HG03139 (cell line): ENCODE results near the gene TPD52L1.

Experiments
- ATAC-seq: cut with Tn5 transposase; IDR thresholded peaks from one replicate; pipeline ENCODE4 v1.9.1; 2021; ENCODE audit not compliant: unreplicated experiment

The TPD52L1 gene

DNA sequence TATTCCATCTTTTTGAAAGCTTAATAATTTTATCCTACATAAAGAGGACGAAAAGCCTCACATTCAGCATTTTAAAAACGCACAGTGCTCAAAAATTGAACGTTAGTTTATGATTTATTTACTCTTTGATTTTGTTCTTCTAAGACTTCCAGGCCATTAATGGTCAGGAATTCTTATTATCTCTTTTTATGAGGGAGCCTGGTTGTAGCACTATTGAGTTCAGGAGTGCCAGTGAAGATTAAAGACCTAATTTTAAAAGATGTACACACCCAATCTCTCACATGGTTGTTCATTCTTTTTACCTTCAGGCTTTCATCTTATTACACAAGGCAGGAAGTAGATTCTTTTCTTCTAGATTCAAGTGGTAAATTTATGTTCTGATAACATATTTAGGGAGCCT lies 79.6 kb downstream of the TPD52L1 start:
- no peak for ATAC-seq

DNA sequence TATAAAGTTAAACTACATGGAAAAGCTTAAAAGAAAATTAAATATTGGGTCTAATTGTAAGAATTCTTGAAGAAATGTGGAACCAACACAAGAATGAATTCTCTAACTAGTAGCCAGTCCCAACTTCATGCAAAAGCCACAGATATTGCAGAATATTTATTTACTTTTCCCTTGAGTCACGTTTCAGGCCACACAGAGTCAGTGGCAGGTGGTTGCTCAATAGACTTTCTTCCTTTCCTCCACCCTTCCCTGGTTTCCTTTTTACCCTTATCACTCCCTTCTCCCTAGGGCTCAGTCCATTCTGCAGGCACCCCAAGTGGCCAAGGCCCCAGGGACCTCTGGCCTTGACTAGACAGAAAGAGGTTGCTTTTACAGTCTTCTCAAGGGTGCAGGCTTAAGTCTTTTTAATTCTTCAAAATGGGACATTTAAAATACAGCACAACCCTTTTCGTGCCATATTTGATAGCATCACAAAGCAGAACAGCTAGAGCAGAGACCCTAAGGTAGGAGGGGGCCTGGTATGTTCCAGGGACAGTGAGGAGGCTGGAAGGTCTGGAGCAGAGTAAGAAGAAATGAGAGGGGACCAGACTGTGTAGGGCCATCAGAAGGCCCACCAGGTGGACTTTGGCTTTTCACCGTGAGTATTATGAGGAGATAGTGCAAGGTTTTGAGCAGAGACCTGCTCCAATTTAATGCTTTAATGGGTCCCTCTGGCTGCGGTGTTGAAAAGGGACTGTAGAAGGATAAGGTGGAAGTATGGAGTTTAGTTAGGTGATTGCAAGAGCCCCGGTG lies 83.2 kb downstream of the TPD52L1 start:
- ATAC-seq, result no peak

DNA sequence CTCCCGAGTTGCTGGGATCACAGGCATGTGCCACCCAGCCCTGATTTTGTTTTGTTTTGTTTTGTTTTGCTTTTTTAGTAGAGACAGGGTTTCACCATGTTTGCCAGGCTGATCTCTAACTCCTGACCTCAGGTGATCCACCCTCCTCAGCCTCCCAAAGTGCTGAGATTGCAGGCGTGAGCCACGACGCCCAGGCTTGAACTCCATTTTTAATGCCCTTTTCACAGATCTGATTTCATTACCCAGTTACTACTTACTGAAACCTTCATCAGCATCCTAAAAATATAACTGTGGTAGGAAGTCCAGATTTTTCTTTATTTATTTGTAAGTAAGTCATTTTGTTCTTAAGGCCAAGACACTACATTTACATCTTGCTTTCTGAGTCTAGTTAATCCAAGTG lies 84.2 kb downstream of the TPD52L1 start:
- no peak for ATAC-seq

DNA sequence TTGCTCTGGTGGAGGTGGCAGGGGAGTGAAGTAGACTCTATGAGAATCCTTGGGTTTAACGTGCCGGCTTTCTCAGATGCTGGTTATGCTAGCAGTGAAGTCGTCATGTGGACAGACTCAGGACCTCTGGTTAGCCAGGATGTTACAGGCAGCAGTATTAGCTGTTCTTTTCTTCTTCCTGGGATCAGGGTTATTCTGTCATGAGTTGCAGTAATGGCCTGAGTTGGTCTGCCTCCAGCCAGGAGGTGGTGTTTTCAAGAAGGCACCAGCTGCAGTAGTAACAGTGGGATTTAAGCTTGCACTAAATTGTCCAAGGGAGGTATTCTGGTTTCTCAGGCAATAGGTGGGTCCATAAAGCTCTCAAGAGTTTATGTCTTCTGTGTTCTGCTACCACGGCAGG lies 91.5 kb downstream of the TPD52L1 start:
- no peak for ATAC-seq

DNA sequence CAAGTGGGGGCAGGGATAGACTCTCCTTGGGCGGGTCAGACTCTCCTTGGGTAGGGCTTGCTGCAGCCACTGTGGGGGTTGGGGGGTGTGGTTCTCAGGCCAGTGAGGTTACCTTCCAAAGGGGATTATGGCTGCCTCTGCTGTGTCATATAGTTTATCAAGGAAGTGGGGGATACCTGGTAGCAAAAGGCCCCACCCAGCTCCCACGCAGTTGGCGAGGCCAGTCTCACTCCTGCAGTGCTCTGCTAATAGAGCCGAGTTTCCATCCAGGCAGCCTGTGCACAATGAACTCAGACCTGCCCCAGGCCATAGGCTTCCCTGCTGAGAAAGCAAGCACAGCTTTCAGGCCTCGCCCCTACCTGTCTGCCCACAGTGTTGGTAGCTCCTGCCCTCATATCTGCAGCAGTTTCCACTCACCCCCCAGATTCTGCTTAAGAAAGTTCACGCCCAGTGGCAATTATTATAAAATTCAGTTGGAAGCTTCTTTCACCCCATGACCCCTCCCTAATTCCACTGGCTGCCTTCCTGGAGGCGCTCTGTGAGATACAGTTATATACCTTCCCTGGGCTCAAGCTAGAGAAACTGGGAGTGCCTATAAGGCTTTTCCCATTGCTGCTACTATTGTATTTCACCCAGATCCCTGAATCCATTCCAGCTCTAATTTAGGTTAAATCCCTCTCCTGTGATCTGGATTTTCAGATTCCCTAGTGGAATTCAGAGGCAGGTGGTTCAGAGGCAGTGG lies 92.1 kb downstream of the TPD52L1 start:
- no peak for ATAC-seq

DNA sequence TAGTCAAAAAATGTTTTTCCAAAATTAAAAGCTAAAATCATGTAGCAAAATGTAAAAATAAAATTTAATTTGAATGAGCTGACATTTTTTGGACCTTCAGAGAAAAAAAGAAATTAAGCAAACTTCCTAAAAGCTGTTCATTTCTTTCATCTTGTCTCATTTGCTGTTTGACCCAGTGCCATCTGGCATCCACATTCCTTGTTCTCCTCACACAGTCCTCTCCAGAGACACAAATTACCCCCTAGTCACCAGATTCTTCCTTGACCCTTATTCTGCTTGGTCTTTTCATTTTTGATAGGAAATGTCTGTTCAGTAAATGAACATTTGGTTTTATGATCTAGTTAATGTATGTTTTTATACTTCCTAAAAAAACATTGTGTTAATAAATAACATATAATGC lies 93.0 kb downstream of the TPD52L1 start:
- ATAC-seq, result no peak

DNA sequence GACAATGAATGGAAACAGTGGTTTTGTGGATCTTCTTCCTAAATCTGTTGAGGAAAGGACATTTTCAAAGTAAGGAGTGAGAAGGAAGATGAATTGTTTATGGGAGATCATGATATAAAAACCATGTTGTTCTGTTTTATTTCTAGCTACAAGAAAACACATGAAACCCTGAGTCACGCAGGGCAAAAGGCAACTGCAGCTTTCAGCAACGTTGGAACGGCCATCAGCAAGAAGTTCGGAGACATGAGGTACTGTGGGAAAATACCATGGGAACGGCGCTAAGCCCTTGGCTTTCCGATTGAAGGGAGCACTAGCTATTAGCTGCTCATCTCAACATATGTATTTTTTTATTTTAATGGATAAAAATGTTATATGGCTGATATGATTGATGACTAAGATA lies 94.6 kb downstream of the TPD52L1 start:
- ATAC-seq, result no peak

DNA sequence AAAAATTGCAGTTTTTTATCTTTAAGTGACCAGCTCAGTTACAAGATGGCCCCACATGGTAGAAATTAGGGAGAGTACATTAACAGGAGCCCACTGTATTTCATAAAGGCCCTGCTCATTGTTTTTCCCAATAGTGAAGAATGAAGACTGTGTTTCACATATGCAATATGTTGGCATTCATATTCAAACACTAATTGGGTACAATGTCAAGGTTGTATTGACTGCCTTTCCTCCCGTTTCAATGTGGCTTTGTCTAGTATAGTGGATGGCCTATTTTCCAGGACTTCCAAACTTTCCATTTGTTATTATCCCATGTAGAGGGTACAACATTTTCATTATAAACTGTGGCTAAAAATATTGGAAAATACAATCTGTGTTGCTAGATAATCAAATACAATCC lies 96.9 kb downstream of the TPD52L1 start:
- ATAC-seq, result no peak

DNA sequence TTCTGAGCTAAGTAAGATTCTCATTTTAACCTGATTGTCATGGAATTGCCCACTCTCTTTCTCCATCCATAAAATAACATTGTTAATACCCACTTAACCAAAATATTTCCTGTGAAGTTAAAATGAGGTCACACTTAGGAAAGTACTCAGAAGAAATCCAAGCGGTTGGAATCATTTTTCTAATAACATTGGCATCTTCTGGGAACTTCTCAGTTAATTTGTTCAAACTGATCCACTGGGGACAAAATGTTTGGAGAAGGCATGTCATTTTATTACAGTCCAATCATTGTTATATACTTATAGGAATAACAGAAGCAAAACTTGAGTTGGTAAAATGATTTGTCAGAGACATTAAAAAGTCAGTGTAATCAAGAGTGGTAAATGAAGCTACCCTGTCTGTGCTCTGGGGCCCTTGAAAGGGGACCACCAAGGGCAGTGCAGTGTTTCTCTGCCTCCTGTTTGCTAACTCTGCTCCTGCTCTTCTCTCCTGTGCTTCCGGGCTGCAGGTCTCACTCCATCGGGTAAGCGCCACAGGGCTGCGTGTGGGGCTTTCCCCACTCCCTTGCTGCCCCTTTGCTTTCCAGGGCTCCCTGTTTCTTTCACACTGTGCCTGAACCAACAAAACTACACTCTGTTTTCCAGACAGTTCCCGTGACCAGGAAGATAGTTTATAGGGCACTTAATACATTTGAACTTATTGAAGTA lies 98.1 kb downstream of the TPD52L1 start:
- ATAC-seq, result no peak

DNA sequence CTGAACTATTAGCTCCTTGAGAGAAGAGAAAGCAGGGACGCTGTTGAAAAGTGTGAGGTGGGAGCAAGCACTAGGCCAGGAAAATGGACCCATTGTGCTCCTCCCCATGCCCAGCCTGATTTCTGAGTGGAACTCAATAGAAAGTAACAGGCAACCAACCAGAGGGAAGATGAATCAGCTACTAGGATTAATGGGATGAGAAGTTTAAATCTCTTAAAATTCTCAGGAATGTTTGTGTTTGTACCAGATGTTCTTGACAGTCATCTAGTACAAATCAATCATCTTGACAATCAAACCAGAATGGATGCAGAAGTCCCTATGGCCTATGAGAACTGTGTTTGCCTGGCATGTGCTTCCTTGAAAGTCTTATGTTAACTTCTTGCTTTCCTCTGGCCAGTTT lies 99.3 kb downstream of the TPD52L1 start:
- ATAC-seq, result no peak

DNA sequence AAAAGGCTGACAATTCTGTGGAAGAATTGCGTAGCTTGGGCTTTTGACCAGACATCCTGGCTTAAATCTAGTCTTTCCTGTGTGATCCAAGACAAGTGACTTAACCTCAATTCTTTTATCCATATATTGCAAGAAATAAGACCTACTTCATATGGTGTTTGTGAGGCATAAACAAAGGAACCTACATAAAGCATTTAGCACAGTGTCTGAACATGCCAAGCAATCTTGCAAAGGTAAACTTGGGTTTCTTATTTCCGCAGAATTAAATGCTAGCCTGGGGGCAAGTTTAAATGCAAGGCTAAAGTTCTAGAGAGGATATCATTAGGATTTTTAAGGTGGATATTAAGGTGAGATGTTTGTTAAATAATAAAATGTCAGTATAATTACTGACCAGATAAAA lies 100.3 kb downstream of the TPD52L1 start:
- ATAC-seq, result no peak

DNA sequence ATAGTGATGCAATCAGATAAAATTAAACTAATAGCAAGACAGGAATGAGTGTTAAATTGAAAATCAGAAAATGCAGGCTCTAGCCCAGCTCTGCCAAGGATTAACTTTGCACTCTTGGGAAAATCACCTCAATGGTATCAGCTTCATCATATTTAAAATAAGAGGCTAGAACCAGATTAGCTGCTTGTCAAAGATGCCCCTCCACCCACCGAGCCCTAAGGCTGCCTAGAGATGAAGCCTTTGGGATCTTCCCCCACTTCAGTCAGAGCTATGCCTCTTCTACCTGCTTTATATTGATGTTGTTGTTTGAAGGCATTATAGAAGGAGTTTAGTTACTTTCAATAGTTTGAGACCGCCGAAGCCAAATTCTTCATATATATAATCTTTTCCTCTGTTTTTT lies 100.7 kb downstream of the TPD52L1 start:
- no peak for ATAC-seq

DNA sequence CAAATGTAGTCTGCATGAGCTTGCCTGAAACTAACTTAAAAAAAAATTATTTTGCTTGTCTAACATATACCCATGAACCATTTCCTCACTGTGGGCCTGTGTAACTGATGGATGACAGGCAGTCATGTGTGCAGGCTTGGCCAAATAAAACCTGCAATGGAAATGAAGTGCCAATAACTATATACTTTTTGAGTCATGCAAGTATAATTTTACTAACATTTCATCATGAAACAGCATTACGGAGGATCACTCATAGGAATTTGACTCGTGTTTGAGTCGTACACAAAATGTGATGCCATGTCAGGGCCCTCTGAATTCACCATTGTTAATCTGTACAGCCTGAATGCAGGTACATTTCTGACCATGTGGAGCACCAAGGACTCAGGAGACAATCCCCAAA lies 101.6 kb downstream of the TPD52L1 start:
- ATAC-seq, result no peak

DNA sequence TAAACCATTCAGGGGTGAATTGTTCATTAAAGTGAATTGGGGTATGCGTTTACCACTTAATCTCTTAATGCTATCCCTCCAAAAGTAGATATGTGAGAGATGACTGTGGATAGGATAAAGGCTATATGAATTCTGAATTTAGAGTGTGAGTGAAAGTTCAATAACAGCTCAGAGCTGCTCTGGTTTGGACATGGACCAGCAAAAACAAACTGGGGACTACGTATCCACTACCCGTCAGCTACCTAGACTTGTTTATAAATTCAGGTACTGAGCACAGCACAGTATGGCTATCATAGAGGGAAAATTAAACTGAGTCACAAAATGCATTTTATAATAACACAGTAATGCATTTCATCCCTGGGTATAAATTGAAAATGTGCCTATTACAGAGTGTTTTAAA lies 103.8 kb downstream of the TPD52L1 start:
- no peak for ATAC-seq

DNA sequence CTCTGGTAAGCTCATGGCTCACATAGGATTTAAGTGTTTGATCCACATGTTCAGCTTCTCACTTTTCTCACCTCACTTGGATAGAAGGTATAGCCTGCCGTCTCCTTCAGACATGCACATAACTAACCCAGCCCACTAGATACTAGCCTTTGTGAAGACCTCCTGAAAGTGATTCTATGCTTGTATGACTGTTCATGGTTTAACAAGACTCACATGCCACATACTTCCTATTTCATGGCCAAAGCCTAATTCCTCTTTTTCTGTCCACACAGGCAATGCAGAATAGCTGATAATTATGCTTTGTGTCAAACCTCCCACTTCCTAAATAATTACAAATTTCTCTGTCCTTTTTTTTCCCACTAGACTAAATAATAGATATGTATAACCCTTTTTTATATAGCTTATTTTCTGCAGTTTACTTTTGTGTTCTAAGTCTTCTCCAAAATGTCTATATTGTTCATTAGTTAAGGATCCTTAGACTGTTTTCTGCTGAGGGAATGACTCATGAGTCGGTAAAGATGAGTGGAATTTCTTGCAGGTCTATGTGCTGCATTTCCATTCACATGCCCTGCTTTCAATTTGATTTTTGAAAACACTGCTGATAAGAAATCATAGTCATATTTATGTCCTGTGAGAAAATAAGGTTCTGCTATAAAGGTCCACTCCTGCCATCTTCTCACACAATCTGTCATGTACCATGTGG lies 105.2 kb downstream of the TPD52L1 start:
- ATAC-seq, result no peak

DNA sequence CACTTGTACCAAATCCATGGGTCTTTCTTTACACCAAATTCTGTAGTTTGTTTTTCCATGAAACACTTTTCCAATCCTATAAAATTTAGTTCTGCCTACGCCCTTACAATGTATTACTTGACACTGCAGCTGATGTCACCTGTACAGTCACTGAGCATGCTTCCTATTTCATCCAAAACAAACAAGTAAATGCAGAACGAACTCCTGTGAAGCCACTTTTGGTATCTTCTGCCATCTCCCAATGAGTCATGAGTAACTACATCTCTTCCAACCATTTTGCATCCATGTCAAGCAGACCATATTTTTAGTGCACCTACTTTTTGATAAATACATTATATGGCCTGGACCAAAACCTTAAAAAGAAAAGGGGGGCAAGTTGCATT lies 105.8 kb downstream of the TPD52L1 start:
- ATAC-seq, result no peak

DNA sequence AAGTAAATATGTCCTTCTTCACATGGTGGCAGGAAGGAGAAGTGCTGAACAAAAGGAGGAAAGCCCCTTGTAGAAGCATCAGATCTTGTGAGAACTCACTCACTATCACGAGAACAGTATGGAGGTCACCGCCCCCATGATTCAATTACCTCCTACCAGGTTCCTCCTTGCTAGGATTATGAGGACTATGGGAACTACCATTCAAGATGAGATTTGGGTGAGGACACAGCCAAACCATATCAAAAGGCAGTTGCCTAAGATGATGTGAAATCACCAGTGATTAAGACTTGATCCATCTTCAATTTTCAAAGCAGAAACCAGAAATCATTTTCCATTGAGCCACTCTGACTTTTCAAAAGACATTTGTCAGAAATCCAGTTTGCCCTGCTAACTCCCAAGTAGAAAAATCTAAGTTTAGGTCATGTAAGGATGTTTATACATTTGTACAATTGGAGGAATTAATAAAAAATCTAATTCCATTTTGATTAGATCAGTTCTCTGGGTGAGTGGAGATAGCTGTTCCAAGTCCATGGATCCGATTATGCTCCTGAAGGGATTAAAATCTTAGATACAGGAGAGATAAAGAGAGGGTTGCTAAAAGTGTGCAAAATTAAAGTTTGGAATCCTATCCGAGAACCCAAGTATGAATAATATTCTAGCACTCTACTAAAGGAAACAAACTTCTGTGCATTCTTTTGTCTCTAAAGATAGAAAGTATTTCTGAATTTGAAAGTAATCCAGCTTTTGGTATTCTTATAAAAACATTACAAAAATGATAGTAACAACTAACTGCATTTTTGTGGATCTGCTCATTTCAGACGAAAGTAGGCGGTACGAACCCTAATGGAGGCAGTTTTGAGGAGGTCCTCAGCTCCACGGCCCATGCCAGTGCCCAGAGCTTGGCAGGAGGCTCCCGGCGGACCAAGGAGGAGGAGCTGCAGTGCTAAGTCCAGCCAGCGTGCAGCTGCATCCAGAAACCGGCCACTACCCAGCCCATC lies 108.7 kb downstream of the TPD52L1 start:
- ATAC-seq, result no peak

DNA sequence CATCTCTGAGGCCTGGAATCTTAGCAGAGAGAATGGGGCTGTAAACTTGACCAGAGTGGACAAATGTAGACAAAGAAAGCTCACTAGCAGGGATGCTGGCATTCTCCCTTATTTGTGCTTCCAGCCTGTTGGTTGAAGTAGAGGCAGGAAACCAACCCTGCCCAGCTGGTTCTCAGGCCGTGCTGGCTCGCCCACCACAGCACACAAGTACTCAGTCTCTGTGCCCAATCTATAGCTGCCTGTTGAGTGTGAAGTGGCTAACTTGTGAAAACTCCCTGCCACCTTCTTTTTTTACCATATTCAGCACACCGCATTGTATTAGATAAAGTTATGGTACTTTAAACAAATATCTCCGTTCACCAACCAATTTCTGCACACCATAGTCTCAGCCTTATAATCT lies 110.9 kb downstream of the TPD52L1 start:
- ATAC-seq, result no peak

DNA sequence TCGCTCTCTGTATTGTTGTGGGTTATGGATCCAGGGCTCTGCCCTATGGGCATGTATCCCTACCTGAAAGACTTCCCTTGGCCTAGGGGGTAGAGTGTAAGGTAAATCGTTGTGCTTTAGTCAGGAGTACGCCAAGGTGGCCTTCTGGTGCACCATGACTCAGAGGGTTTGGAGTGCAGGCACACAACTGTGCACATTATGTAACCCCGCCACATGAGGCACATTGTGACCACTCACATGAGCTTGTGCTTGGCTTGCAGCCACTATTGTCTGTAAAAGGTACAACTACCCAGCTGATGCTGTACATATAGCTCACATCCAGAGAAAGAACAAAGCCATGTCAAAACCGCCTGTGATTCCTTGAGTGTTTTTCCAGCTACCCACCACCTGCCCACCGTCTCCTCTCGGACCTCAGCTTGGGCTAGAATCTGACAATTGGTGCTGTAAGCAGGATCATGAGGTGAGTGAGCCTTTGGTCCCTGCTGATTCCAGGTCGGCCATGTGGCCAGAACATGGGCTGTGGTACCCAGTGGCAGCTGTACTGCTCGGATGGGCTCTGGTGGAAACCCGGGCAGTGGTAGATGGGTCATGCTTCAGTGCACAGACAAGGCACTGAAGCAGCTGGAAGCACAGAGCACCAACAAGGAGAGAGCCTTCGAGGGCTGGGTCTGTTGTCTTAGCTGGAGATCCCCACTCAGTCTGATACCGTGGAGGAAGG lies 114.4 kb downstream of the TPD52L1 start:
- ATAC-seq, result no peak

DNA sequence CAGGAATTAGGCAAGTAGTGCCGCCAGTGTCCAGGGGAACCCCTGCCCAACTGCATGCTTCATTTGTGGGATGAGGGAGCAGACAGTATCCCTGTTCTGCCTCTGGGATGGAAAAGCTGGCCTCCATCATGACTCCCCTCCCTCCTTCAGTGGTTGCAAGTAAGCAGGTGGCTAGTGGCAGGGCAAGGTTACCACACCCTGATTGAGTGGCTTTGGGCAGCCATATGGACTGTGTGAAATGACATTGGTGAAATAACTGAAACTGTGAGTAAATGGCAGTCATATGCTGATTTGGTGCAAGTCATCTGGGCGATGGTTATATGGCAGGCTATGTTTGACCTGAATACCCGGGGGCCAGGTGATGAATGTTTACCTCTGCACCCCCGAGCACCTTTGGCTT lies 115.2 kb downstream of the TPD52L1 start:
- ATAC-seq, result no peak
